ENCODE results near the gene NR2C1. TPM values are rescaled to one million over a fixed set of nuclear protein-coding genes. Genes with fewer than 3 reads are reported as not detected.
"Not testable (repeated sequence)": the region's sequence is repeated elsewhere in the genome, so short reads cannot be mapped to it uniquely, and the experiment has no call there.

The NR2C1 gene
- 25.0 and 25.9 TPM in 2 replicates for total RNA-seq (2014; rRNA removed; shearing (Covaris generic))

DNA sequence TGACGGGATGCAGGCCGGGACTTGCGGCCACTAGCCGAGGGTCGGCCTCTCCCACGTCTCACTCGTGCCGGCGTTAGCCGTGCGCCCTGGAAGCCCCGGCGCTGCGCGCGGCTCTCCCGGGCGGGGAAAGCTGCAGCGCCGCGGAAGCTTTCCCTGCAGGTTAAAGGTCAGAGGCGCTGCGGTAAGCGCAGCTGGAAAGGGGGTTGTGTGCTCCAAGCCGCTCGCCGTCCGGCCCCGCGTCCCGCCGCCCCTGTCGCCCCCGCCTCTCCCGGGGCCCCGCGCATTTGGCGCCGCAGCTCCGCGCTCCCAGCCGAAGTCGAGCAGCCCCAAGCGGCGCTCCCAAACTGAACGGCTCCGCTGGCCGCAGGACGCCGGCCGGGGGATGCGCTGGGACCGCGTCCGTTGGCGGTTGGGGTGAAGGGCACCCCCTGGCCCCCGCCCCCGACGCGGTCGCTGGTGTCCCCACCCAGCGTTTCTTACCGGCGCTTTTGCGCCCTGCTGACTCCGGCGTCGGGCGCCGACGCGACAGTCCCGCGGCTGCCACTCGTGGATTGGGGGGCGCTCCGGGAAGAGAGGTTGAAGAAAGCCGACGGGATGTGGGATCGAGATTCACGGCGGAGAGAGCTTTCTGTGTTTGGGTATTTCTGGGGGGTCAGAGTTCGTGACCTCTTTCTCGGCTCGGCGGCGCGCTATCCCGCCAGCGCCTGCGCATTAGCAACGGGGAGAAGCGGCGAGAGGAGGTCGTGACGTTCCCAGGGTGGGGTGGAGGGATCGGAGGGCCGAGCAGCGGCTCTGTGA is at the start of gene NR2C1:
TSS of gene NR2C1 (minus strand) at position 719 of the 798 bp plus-strand sequence. CDS start 6,234 bp downstream, outside the sequence.
- DNase-seq (ENCODE audit: low read depth): peak; percentile 96

DNA sequence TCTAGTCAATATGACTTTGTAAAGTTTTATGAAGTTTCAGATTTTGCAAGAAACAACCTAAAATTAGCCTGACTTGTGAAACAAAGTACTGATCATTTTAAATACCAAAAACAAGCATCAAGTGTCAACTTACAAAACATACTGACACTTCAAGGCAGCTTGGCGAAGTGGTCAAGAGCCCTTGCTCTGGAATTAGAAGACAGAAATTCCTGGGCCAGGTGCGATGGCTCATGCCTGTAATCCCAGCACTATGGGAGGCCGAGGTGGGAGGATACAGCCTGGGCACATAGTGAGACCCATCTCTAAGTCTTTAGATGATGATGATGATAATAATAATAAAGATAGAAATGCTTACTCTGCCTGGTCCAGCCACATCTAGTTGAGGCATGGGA is 45.4 kb upstream of the NR2C1 start:
- DNase-seq (ENCODE audit: low read depth): peak; percentile 53

DNA sequence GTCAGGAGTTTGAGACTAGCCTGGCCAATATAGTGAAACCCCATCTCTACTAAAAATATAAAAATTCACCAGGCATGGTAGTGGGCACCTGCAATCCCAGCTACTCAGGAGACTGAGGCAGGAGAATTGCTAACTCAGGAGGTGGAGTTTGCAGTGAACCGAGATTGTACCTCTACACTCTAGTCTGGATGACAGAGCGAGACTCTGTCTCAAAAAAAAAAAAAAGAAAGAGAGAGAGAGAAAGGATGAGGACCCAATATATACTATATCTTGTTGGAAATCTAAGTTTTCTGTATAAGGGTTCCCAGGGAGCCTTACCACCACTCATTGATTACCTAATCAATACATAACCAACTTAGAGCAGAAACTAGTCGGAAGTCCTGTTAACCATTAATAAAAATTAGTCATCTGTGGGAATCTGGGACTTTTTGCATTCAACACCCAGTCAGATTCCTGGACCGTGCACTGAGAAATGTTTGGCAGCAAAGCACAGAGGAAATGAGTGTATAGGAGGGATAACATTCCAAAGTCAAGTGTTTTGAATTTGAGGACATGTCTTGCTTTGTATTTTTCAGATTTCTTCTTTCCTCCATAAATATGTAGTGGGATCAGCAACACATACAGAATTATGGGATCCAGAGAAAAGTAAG is 44.8 kb upstream of the NR2C1 start:
- peak; percentile 86 for DNase-seq (ENCODE audit: low read depth)

DNA sequence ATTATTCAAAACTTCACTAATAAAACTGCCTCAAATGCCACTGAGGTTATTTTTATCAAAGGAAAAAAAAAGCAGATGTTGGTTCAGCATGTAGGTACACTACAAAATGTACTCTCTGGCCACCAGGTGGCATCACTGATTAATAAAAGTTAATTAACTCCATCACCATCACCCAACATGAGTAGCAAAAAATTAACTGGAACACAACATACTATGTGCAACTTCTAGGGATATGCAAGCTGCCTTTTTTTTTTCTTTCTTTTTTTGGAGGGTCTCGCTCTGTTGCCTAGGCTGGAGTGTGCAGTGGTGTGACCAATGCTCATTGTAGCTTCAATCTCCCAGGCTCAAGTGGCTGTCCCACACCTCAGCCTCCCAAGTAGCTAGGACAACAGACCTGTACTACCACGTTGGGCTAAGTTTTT is 43.8 kb upstream of the NR2C1 start:
- peak; percentile 71 for DNase-seq (ENCODE audit: low read depth)

DNA sequence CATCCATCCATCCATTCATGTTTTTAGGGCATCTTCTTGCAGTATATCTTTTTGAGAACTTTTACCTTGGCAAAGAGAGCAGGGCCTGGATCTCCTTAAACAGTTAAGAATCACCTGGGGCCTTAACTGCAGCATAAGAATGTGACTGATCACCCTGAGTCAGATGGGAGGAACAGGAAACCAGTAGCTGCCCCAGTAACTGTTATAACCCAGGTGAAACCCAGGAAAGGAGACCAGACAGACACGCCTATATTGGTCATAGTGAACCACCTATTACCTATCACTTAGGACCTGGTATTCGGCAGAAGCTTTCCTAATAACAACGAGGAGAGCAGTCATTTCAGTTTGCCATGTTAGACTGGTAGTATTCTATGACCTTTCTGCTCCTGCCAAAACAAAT is 43.4 kb upstream of the NR2C1 start:
- no peak for DNase-seq (ENCODE audit: low read depth)

DNA sequence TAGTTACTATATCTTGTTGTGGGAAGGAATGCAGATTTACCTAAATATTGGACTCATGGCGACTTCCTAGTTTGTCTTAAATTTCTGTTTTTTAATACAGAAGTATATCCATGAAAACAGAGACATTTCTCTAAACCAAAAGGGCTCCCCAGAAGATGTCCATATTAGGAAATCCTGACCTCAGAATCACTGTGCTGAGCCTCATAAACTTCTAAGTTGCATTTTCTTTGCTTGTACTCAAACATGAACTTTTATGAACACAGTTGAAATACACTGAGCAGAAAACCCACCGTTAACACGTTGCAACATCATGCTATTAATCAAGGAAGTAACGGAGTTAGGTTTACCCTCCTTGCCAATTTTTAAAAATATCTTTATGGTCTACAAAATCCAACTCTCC is 42.9 kb upstream of the NR2C1 start:
- DNase-seq (ENCODE audit: low read depth): no peak

DNA sequence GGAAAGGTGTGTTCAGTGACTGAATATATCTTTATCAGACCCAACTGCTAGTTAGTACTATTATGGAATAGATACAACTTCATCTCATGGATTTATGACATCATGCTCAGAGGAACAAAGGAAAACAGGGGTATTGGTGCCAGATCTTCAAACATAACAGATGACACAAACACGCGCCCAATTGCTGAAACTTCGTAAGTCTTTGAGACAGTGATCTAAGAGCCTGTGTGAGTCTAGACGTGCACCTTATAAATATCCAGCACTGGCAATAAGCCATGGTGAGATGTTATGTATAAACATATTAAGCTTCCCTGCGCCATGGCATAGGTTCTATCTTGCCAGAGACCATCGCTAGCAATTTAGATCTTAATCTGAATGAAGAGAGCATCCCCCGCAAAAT is 42.2 kb upstream of the NR2C1 start:
- no peak for DNase-seq (ENCODE audit: low read depth)

DNA sequence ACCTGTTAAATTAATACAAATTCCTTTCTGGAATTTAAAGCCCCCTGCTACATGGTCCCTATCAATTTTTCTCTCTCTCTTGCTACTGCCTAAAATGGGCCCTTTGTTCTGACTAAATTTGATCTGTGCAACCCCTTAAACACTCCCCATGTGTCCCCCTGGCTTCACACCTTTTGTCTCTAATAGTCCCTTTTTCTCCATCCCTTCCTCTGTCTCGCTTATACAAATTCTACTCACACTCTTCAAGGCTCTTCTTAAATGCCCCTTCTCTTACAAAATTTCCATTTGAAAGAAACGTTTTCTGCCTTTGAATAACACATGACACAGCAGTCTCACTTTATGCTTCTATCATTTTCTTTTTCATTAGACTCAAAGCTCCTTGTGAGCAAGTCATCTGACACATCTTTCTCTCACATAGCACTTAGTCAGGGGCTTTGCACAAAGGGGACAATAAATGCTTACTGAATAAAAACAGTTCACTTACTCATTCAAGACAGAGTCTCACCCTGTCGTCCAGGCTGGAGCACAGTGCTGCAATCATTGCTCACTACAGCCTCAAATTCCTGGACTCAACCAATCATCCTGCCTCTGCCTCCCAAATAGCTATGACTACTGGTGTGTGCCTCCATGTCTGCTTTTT is 41.5 kb upstream of the NR2C1 start:
- DNase-seq (ENCODE audit: low read depth): no peak

DNA sequence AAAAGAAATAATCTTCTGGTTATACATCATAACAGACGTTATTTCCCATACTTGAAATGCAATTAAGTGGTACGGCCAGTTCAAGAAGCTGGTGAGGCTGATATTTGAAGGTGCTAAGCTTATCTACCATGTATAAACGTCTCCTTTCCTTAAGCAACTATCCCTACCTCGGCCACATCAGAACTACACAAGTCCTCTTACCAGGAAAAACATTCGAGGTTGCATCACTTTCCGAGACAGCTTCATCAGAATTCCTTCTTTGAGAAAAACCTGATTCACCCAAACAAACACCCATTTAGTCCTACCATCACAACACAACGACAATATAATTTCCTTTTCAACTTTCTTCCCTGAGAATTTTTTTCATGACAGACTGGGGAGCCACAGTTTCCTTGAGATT is 33.9 kb upstream of the NR2C1 start:
- DNase-seq (ENCODE audit: low read depth): no peak

DNA sequence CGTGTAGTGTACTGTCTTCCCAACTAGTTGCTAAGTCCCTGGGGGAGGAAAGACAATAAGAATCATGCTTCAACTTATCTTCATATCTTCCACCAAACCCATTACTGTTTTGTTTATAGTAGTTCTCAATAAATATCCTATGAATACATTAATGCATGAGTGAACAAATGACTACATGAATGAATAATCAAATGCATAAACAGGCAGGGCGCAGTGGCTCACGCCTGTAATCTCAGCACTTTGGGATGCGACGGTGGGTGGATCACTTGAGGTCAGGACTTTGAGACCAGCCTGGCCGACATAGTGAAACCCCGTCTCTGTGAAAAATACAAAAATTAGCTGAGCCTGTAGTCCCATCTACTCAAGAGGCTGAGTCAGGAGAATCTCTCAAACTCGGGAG is 32.1 kb upstream of the NR2C1 start:
- no peak for DNase-seq (ENCODE audit: low read depth)

DNA sequence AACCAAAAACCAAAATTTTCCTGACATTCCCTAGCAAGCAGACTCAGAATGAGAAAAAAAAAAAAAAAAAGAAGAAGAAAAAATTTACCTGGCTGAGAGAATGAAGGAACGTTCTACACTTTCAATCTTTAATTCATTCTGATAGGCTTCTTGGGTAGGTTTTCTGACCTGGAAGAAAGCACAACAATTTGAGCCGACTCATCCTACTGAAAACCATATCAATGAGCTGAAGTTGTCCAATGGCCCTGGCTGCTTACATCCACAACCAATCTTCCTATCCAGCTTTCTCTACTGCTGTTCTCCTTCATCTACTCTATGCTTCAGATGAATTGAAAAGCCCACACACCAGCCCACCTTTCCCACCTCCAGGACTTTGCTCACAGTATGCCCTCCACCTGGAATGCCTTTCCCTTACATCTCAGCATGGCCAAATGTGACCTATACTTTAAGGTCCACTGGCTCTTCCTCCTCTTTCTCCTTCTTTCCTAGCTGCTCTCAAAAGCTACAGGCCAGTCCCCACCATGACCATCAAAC is 31.6 kb upstream of the NR2C1 start:
- DNase-seq (ENCODE audit: low read depth): no peak

DNA sequence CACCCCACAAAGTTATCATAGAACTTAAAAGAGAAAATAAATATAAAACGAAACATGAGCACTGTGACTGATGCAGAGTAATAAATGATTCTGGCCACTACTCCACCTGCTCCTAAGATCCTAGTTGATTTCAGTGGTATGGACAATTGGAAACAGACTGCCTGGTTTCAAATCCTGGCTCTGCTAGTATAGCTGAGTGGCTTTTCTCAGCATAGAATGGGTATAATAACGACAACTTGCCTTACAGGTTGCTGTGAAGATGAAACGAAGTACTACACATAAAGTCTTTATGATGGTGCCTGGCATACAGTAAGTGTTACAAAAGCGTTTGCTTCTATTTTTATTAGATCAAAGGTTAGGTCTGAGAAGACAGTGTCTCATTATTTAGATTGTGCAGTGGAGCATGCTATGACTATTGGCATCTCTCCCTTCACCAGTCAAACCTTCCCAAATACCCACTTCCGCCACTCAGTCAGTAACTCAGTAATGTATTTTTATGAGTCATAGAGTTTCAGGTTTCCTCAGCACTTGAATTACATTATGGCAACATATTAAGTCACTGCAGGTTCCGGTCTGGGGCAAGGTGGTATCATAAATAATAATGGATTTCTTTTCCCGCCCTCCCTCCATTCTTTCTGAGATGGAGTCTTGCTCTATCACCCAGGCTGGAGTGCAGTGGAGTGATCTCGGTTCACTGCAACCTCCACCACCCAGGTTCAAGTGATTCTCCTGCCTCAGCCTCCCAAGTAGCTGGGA is 29.7 kb upstream of the NR2C1 start:
- DNase-seq (ENCODE audit: low read depth): peak; percentile 93

DNA sequence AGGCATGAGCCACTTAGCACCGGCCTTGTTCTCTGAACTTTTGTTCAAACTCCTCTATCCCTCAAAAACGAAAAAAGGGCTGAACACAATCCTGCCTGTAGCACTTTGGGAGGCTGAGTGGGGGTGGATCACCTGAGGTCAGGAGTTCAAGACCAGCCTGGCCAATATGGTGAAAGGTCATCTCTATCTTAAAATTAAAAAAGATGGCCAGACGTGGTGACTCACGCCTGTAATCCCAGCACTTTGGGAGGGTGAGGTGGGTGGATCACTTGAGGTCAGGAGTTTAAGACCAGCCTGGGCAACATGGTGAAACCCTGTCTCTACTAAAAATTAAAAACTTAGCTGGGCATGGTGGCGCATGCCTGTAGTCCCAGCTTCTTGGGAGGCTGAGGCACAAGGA is 28.5 kb upstream of the NR2C1 start:
- not testable (repeated sequence) for DNase-seq (ENCODE audit: low read depth)

DNA sequence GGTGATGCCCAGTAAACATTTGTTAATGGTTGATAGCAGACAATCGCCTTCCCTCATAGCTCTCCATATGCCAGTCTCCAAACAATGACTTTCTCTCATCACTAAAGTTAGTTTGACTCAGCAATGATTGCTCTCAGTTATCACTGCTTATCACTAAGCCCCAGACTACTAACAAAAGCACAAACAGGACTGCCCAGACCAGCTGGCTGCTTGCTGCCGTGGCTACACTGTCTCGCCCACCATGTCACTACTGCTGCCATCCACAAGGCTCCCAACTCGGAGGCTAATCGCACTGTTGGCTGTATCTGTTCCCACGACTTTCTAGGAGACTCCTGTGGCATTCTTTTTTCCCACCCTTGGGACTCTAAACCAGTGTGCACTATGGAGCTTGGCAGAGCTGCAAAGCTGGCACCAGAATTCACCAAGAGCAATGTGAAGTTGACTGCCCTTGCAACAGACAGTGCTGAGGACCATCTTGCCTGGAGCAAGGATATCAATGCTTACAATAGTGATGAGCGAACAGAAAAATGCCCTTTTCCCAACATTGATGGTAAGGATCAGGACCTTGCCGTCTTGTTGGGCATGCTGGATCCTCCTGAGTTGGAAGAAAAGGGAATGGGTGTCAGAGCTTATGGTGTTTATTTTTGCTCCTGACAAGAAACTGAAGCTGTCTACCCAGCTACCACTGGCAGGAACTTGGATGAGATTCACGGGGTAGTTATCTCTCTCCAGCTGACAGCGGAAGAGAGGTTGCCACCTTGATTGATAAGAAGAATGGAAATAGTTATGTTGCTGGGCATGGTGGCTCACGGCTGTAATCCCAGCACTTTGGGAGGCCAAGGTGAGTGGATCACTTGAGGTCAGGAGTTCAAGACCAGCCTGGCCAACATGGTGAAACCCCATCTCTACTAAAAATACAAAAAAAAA is 27.1 kb upstream of the NR2C1 start:
- peak; percentile 28 for DNase-seq (ENCODE audit: low read depth)

DNA sequence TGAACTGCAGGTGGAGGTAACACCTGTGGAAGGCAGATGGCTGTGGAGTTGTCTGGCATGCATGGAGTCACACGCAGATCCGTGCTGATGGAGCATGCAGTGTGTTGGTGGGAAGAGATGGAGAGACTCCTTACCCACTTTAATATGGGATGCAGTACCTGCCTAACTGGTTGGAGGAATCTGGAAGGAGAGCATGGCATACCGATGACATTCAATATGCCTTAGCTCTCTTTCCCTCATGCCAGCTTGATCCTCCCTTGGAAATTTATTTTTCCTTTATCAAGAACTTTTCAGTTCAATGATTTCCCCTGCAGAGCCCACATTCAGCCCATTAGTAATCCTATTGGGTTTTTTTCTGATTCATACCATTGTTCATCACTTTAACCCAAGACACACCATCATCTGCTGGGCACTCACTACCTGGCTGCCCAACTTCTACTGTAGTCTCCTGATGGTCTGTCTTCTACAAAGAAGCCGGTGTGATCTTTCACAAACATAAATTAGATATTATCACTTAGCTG is 25.9 kb upstream of the NR2C1 start:
- no peak for DNase-seq (ENCODE audit: low read depth)

DNA sequence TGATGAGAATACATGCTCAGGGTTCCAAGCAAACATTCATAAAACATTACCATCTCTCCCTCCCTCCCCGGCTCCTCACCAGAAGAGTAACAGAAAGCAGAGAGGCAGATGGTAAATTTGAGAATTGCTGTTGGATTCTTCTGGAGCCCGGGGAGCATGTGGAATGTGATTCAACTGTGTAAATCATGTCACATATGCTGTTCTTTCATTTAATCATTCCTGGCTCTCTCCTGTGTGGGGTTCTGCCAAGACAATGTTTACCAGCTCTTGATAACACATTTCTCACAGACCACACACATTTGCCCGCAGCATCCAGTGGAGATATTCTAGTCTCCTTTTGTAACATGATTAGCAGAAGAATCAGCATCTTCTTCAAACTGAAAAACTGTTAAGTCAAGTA is 23.4 kb upstream of the NR2C1 start:
- DNase-seq (ENCODE audit: low read depth): peak; percentile 79

DNA sequence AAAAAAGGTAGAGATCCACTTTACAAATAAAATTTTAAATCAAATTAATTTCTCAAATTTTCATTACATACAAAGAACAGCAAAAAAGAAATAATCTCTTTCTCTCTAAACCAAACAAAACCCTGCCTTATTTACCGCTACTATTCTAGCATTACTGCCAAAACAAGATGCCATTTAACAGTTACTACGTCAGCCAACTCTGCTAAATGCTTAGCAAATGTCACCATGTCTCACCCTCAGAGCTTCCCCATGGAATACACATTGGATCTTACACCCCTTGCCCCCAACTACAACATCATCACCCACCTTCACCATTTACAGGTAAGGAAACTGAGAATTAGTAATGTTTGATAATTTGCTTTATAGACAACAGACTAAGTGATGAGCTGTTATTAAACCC is 23.0 kb upstream of the NR2C1 start:
- no peak for DNase-seq (ENCODE audit: low read depth)

DNA sequence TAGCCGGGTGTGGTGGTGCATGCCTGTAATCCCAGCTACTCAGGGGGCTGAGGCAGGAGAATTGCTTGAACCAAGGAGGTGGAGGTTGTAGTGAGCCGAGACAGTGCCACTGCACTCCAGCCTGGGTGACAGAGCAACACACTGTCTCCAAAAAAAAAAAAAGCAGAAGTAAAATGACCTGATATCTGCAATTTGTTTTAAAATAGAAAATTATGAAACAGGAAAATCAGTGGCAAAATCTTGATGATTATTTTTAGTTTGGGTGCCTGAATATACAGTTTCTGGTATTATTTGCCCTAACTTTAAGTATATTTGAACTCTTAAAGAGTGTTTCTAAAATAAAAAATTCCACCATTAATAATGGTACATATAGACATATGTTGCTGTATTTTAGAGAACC is 22.4 kb upstream of the NR2C1 start:
- not testable (repeated sequence) for DNase-seq (ENCODE audit: low read depth)

DNA sequence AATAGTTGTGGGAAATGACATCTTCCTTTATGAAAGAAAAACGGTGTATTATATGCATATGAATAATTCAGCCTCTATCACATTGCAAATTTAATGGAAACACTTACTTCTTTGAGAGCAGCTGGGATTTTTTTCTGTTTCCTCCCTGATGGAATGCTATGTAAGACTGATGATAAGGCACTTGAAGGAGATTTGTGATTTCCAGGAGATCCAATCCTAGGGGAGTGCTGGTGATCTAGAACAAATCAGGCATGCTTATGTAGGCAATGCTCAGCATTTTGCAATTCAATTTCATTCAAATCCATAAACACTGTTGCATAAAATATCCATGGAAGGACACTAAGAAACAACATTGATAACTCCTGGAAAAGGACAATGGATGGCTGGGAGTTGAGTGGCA is 16.0 kb upstream of the NR2C1 start:
- DNase-seq (ENCODE audit: low read depth): no peak

DNA sequence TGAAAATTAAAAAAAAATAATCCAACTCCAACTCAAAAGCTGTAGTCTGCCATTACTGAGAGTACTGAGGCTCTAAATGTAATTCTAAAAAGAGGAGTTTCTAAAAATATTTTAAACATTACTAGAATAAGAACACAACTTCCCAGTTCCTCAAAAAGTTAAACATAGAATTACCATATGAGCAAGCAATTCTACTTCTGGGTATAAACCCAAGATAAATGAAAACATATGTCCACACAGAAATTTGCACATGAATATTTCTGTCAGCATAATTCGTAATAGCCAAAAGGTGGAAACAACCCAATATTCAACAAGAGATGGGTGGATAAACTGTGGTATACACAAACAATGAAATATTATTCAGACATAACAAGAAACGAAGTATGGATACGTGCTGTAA is 15.0 kb upstream of the NR2C1 start:
- no peak for DNase-seq (ENCODE audit: low read depth)

DNA sequence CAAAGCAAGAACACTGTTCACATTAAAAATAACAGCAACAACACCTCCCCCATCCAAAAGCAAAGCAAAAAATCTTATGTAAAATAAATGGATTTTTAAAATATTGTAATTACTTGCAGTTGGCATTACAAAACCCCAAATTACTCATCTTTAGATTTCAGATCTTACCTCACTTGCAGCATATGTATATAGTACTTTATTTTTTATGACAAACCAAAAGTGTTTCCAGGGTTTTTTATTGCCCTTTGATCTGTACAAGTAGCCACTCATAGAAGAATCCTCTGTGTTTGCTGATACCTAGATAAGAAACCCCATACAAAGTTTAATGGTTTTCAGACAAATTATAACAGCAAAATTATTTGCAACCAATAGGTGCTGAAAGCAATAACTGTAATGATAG is 12.2 kb upstream of the NR2C1 start:
- no peak for DNase-seq (ENCODE audit: low read depth)
